HepG2 (cell line): ENCODE data around the gene LHFPL2. TPM values are rescaled to one million over a fixed set of nuclear protein-coding genes. Genes with fewer than 3 reads are reported as not detected.
A peak's percentile ranks its signal among the peaks of the same experiment; 100 is the strongest.

Experiments used
- AFF4 ChIP-seq: sonication (generic); formaldehyde crosslinking; IDR thresholded peaks from 2 replicates; pipeline ENCODE4 v1.4.0; 2020; ENCODE audit warnings: missing genetic modification reagents
- DMAP1 ChIP-seq: IDR thresholded peaks from 2 replicates; pipeline ENCODE4 v1.6.1; 2016
- EED ChIP-seq: sonication (generic); formaldehyde crosslinking; IDR thresholded peaks from 2 replicates; pipeline ENCODE4 v1.5.0; 2020; ENCODE audit warnings: mild to moderate bottlenecking, missing genetic modification reagents
- ELF3 ChIP-seq: IDR thresholded peaks from 2 replicates; pipeline ENCODE4 v1.6.1; 2016; ENCODE audit warnings: missing genetic modification reagents, missing compliant biosample characterization
- ETV5 ChIP-seq: IDR thresholded peaks from 2 replicates; pipeline ENCODE4 v1.6.1; 2018; ENCODE audit warnings: missing biosample characterization, missing genetic modification reagents, inconsistent platforms, borderline replicate concordance
- FOXO1 ChIP-seq: sonication (generic); formaldehyde crosslinking; IDR thresholded peaks from 2 replicates; pipeline ENCODE4 v1.4.0; 2020; ENCODE audit warnings: missing genetic modification reagents
- GFI1 ChIP-seq: sonication (generic); formaldehyde crosslinking; IDR thresholded peaks from 2 replicates; pipeline ENCODE4 v1.5.0; 2020; ENCODE audit warnings: missing genetic modification reagents, mild to moderate bottlenecking, borderline replicate concordance
- HDAC1 ChIP-seq: sonication (generic); formaldehyde crosslinking; IDR thresholded peaks from 2 replicates; pipeline ENCODE4 v1.5.1; 2020; ENCODE audit warnings: mild to moderate bottlenecking, missing genetic modification reagents
- HMGXB3 ChIP-seq: sonication (generic); formaldehyde crosslinking; IDR thresholded peaks from 2 replicates; pipeline ENCODE4 v1.4.0; 2020; ENCODE audit warnings: missing genetic modification reagents, borderline replicate concordance
- NFATC3 ChIP-seq: sonication (generic); formaldehyde crosslinking; IDR thresholded peaks from 2 replicates; pipeline ENCODE4 v1.5.1; 2020; ENCODE audit warnings: mild to moderate bottlenecking, missing genetic modification reagents
- NFE2 ChIP-seq: sonication (generic); formaldehyde crosslinking; IDR thresholded peaks from 2 replicates; pipeline ENCODE4 v1.4.0; 2020; ENCODE audit warnings: missing genetic modification reagents
- NFE2L2 ChIP-seq: fragments of 150-350 bp; IDR thresholded peaks from 2 replicates; pipeline ENCODE4 v1.6.1; 2014; ENCODE audit warnings: low read length
- NFRKB ChIP-seq: fragments of 450-650 bp; IDR thresholded peaks from 2 replicates; pipeline ENCODE4 v1.6.1; 2017
- PATZ1 ChIP-seq: sonication (generic); formaldehyde crosslinking; IDR thresholded peaks from 2 replicates; pipeline ENCODE4 v1.4.0; 2020; ENCODE audit warnings: missing genetic modification reagents
- ZMYM4 ChIP-seq: sonication (generic); formaldehyde crosslinking; IDR thresholded peaks from 2 replicates; pipeline ENCODE4 v1.8.1; 2023; ENCODE audit warnings: mild to moderate bottlenecking, missing genetic modification reagents
- ZNF513 ChIP-seq: sonication (generic); formaldehyde crosslinking; conservative IDR thresholded peaks from 2 replicates; pipeline ENCODE4 v1.5.0; 2020; ENCODE audit warnings: missing genetic modification reagents
- polyA plus RNA-seq, 8 experiments: library from polyadenylated mRNA; depleted of rRNA in 3 of 8; stranded (reverse) in 7 of 8; unstranded in 1 of 8; fragments of >200 nt; fragmentation: Illumina TruSeq in 4 of 8; extraction: Trizol in 4 of 8; gene quantifications; 2 replicates each; pipeline versions ENCODE4 v1.2.1 to v1.2.3, GENCODE V29; 2011 to 2016; ENCODE audit warnings: low read depth in 4 of 8, missing spikeins in 1 of 8, mixed read lengths in 1 of 8; ENCODE audit not compliant: insufficient read depth in 1 of 8
- total RNA-seq, 5 experiments: library from RNA; depleted of rRNA; stranded (reverse); fragments of >200 nt; fragmentation: Illumina TruSeq; extraction: Trizol; gene quantifications; 2 replicates each; pipeline ENCODE4 v1.2.3, GENCODE V29; 2016; ENCODE audit warnings: low read depth in 1 of 5

The LHFPL2 gene
- total and polyA plus RNA-seq, 2 of the 13 experiments (the other 11 are each of a cell fraction or from before 2014, with no cell fraction given) = 6.0 to 20.0 TPM

GRCh38 chr5:78546276-78546996 is 102.1 kb downstream of the LHFPL2 start (continued):
- TF ChIP-seq GFI1 (CRISPR knock-in tag) (peak; percentile 91), NFE2 (no peak), DMAP1 (CRISPR knock-in tag) (no peak), ZNF513 (CRISPR knock-in tag) (no peak), AFF4 (CRISPR knock-in tag) (no peak), NFE2L2 (no peak), EED (CRISPR knock-in tag) (no peak), ETV5 (CRISPR knock-in tag) (peak; percentile 43; the same call in 1 of the 2 replicates), ZMYM4 (CRISPR knock-in tag) (0 out of 2 replicates have a peak, but pooled peaks have one; percentile 32), NFRKB (no peak), HMGXB3 (no peak), FOXO1 (CRISPR knock-in tag) (peak; percentile 64; the same call in 1 of the 2 replicates), HDAC1 (CRISPR knock-in tag) (peak; percentile 89), PATZ1 (CRISPR knock-in tag) (peak; percentile 26; the same call in 1 of the 2 replicates), ELF3 (CRISPR knock-in tag) (peak; percentile 60; the same call in 1 of the 2 replicates), NFATC3 (CRISPR knock-in tag) (no peak)
